HEK293T (cell line): Measurements from ENCODE around the gene DNAJC1.

Experiments
- ELF4 ChIP-seq: fragments of 450-650 bp; IDR thresholded peaks from 2 replicates; pipeline ENCODE4 v1.6.1; 2017; ENCODE audit warnings: antibody characterized with exemption
- FOXA1 ChIP-seq: fragments of 450-650 bp; IDR thresholded peaks from 2 replicates; pipeline ENCODE4 v1.6.1; 2016; ENCODE audit warnings: mild to moderate bottlenecking
- FOXM1 ChIP-seq: fragments of 450-650 bp; IDR thresholded peaks from 2 replicates; pipeline ENCODE4 v1.6.1; 2017; ENCODE audit warnings: mild to moderate bottlenecking, borderline replicate concordance
- L3MBTL2 ChIP-seq: fragments of 450-650 bp; conservative IDR thresholded peaks from 2 replicates; pipeline ENCODE4 v1.6.1; 2016; ENCODE audit warnings: mild to moderate bottlenecking
- LEF1 ChIP-seq: fragments of 450-650 bp; IDR thresholded peaks from 2 replicates; pipeline ENCODE4 v1.6.1; 2017; ENCODE audit warnings: mild to moderate bottlenecking, borderline replicate concordance
- PKNOX1 ChIP-seq: fragments of 450-650 bp; IDR thresholded peaks from 2 replicates; pipeline ENCODE4 v1.6.1; 2016
- SP1 ChIP-seq: fragments of 450-650 bp; IDR thresholded peaks from 2 replicates; pipeline ENCODE4 v1.6.1; 2017
- SUZ12 ChIP-seq: fragments of 450-650 bp; IDR thresholded peaks from 2 replicates; pipeline ENCODE4 v1.6.1; 2016; ENCODE audit warnings: mild to moderate bottlenecking
- TARDBP ChIP-seq: fragments of 450-650 bp; IDR thresholded peaks from 2 replicates; pipeline ENCODE4 v1.6.1; 2016

GRCh38 chr10:21981118-21981517 lies 22.4 kb downstream of the DNAJC1 start:
- no peak for TF ChIP-seq SUZ12
- no peak for TF ChIP-seq L3MBTL2
- TF ChIP-seq SP1: no peak
- TF ChIP-seq TARDBP: no peak
- TF ChIP-seq PKNOX1: no peak
- TF ChIP-seq FOXA1: no peak
- TF ChIP-seq ELF4: no peak
- TF ChIP-seq FOXM1: no peak
- no peak for TF ChIP-seq LEF1
